Right renal pelvis (tissue), 4 donors: ENCODE measurements around the gene APLP2. TPM values are rescaled to one million over a fixed set of nuclear protein-coding genes. Genes with fewer than 3 reads are reported as not detected.
"Not testable (repeated sequence)": the region's sequence is repeated elsewhere in the genome, so short reads cannot be mapped to it uniquely, and the experiment has no call there.

Experiments used
- DNase-seq, 4 donors: peaks; one replicate each; pipeline ENCODE4 v3.0.0-alpha.2; 2013; ENCODE audit warnings: low read depth in 4 of 4, low spot score in 3 of 4, missing footprints in 1 of 4
- polyA plus RNA-seq, 4 donors: library from polyadenylated mRNA; unstranded; fragments of 120-200 nt; gene quantifications; one replicate each; pipeline ENCODE4 v1.2.1, GENCODE V29; 2013; ENCODE audit not compliant: insufficient read length in 4 of 4

The APLP2 gene
- polyA plus RNA-seq, 4 donors, result 469 to 510 (median 500) TPM

GRCh38 chr11:130088919-130089673 lies 19.4 kb downstream of the APLP2 start:
- DNase-seq, result no peak

DNA sequence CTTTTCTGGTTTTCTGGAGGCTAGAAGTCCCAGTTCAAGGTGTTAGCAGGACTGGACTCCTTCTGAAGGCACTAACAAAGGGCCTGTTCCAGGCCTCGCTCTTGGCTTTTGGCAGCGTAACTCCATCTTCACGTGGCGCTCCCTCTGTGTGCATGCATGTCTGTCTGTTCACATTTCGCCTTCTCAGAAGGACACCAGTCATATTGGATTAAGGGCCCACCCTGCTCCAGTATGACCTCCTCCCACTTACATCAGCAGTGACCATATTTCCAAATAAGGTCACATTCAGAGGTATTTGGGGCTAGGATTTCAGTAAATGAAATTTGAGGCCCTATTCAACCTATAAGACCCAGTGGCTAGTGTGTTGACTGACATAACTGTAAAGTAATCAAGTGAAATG lies 20.0 kb downstream of the APLP2 start:
- no peak for DNase-seq

- not testable (repeated sequence) for DNase-seq
These were observed 20.8 kb downstream of the APLP2 start for GRCh38 chr11:130090517-130090916.

GRCh38 chr11:130091169-130091568 lies 21.5 kb downstream of the APLP2 start:
- not testable (repeated sequence) for DNase-seq

DNA sequence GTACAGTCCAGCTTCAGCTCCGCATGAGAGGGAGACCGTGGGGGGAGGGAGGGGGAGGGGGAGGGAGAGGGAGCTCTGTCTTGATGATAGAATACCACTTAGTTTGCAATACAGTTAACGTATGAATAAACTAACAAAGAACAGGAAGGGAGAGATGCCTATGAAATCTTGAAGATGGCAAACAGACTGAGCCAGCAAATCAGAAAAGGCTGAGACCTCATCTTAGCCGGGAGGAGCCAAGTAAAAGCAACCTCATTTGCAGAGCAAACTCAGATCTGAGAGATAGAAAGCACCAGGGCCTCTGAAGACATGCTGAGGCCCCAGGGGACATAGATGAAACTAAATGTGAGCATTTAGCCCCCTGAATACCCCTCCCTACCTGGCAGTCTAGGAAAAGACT lies 23.0 kb downstream of the APLP2 start:
- DNase-seq, result no peak

DNA sequence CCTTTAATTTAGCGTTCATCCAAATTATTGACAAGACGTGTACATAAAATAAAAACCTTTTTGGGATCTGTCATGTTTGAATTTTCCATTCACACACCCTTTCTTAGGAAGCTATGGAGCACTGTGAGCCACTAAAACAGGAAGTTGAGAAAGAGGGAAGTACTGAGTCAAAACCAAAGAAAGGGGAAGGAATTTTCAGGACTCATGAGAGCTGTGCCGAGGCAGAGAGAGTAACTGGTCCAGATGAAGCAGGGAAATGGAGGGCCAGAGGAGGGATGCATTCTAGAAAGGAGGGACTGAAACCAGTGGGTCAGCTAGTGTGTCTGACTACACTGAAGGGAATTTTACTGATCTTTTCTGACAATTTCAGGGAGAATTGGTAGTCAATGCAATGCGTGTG lies 24.9 kb downstream of the APLP2 start:
- DNase-seq, result no peak

- no peak for DNase-seq
These were observed 25.6 kb downstream of the APLP2 start for GRCh38 chr11:130095326-130095725.

- DNase-seq, result no peak
These were observed 26.3 kb downstream of the APLP2 start for GRCh38 chr11:130096042-130096441.

DNA sequence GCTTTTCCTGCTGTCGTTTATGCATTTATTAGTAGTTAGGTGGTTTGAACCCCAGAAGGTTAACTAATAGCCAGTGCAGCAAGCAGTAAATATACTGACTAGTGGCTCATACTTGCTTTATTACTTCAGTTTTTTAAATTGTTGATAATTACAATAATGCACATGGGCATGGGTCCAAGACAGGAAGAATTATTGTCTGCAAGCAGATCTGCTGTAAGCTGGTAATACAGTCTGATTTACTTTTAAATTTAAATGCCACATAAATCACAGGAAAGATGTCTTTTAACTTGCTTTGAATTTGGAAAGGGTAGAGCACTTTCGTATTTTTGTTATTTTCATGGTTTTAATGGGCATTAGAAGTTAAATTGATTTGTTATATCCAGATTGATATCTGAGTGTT lies 27.1 kb downstream of the APLP2 start:
- DNase-seq, result no peak

DNA sequence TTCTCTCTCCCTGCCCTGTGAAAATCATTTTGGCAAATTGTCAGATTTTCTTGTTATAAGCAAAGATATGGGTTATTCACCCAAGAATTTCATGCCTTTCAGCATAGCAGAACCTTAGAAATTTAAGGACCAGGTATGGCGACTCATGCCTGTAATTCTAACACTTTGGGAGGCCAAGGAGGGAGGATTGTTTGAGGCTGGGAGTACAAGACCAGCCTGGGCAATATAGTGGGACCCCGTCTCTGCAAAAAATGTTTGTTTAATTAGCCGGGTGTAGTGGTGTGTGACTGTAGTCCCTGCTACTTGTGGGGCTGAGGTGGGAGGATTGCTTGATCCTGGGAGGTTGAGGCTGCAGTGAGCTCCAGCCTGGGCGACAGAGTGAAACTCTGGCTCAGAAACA lies 27.6 kb downstream of the APLP2 start:
- no peak for DNase-seq

DNA sequence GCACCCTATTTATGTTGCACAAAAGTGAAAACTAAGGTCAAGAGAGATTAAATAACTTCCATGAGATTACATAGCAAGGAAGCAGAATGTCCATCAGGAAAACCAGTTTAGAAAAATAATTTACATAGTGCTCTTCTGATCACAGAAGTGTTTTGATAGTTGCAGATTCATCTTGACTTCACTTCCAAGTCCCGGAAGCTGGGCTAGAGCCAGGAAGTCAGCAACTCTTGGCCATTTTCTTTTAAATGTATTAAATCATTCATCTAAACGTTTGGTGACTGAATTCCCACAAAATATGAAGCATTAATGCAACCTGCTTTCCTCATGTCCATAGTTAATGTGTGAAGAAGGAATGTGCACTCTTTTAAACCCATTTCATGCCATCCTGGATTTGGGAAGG lies 29.7 kb downstream of the APLP2 start:
- no peak for DNase-seq

DNA sequence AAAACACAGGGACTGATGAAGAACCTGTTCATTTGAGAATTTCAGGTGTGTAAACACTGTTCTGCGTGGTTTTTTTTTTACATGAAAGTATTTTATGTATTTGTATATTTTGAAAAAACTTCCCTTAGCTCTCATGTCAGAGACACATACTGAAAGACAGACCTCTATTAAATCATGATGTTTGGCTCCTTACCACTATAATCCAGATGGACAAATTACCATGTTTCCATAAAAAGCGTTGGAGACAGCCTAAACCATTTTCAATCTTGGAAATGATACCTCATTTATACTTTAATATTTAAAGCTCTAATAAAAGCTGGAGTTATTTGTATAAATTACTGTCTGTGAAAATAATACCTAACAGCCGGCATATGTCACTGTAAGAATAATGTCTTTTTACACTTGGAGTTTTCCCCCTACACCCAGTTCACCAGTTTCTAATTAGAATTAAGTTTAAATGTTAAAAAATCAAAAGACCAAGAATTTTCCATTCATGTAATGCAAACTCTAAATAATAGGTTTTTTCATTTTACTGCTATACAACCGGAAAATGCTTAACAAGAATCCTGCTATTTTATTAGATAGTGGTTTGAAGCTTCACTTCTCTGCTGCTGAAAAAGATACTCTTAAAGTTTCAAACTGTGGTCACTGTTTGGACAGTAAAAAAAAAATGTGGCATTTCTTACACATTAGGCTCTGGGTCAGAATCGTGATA lies 30.8 kb downstream of the APLP2 start:
- DNase-seq, result no peak

GRCh38 chr11:130101661-130102060 lies 32.0 kb downstream of the APLP2 start:
- DNase-seq, result no peak

DNA sequence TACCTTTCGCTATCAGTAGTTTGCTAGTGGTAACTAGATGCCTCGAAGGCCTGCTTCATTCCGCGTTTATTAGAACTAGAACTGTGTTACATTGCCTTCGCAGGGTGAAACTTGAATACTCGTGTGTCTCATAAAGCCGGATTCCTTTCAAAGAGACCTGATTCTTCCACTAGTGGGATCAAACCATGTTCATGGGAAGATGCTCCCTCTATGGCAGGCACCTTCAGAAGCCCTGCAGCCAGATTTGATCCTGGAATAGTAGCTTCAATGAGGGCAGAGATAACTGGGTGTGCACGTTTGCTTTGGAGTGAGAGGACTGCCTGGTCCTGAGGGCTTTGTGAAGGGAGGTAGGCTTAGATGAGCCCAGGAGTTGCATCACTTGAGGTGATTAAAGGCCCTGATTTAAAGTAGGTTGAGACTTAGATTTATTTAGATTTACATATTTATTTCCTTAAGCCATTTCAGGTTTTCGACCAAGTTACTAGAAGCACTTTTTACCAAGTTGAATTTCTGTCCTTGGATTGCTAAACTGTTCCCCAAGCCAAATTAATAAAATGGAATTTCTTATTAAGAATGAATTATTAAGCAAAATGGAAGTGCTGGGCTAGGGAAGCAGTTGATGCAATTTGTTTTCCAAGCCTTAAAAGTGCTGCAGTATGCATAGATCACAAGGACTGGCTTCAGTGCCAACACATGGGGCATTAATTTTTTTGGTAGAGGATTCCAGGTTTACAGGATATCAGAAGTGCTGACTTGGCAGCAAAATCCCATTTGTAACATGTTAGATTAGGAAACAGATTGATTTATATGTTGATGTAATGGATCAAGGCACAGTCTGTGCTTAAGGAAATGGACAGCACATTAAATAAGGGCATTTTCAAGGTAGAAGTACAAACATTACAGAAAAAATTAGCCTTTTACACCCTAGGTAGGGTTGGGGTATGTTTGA lies 32.9 kb downstream of the APLP2 start:
- DNase-seq, result no peak

GRCh38 chr11:130103296-130103814 lies 33.7 kb downstream of the APLP2 start:
- no peak for DNase-seq

DNA sequence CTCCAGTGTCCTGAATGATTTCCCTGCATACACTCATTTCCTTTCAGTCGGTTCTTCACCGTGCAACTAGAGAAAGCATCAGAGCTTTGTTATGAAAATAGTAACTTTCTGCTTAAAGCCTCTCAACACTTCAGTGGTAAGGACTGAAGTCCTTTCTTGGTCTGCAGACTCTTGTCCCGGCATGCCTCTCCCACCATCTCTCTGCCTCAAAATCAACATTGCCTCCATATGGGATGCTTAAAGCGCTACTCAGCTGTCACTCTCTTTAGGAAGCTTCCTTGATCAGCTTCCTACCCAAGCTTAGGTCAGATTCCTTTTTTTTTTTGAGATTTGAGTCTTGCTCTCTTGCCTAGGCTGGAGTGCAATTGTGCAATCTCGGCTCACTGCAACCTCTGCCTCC lies 36.7 kb downstream of the APLP2 start:
- no peak for DNase-seq

DNA sequence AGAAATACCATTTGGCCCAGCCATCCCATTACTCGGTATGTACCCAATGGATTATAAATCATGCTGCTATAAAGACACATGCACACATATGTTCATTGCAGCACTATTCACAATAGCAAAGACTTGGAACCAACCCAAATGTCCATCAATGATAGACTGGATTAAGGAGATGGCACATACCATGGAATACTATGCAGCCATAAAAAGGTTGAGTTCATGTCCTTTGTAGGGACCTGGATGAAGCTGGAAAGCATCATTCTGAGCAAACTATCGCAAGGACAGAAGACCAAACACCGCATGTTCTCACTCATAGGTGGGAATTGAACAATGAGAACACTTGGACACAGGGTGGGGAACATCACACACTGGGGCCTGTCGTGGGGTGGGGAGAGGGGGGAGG lies 39.0 kb downstream of the APLP2 start:
- DNase-seq, result not testable (repeated sequence)

DNA sequence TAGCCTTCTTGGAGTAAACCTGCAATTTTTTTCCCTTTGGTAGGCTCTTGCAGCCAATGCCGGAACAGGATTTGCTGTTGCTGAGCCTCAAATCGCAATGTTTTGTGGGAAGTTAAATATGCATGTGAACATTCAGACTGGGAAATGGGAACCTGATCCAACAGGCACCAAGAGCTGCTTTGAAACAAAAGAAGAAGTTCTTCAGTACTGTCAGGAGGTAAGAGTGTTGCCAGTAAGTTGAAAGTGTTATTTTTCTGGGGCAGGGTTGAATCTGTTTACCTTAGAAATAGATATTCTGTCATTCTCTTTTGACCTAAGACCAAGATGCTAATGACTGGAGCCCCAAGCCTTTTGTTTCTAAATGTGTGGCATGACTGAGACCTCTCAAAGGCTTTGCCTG lies 39.7 kb downstream of the APLP2 start:
- no peak for DNase-seq

- DNase-seq, result no peak
These were observed 40.8 kb downstream of the APLP2 start for GRCh38 chr11:130110339-130111108.
